Measurements from ENCODE around the gene CASZ1.

Gene CASZ1

DNA sequence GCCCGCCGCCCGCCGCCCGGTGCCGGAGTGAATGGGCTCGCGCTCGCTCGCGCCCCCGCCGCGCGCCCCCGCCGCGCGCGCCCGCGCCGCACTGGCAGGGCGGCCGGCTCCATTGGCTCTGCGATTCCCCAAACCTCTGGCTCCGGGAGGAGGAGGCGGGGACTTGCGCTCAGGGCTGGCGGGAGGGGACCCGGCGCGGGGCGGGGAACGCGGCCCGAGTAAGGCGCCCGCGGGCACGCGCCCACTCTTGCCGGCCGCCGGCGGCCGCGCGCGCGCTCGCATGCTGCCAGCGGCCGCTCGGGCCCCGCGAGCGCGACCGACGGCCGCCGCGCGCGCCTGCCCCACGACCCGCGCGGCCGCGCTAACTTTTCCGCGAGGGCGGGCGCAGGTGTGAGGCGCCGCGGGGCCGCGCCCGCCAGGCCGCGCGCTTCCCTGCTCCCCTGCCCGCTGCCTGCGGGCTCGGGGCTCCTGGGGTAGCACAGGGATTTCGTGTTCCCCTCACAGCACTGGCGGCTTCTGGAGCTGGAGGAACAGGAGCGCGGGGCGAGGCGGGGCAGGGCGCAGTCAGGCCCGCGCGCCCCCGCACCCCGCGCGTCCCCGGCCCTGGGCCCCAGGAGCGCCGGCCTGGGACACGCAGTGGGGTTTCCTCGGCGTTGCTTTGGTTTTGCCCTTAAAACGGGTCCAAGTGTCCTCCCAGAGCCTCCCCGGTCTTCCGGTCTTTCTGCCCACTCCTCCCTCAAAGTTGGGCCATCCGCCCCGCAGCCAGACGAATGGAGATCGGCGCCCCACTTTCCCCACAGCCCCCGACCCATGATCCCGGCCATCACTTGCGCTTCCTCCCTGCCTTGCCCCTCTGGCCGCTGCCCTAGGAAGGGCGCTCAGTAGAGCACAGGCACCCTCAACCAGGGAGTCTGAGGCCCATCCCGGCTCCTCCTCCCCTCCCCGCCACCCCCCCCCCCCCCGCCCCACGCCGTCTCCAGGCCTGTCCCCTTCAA, 101.5 kb downstream of the CASZ1 start:
- FAIRE-seq (peak; percentile 63), DNase-seq (ENCODE audit: extremely low spot score, insufficient read length, low read depth) (peak; percentile 86)

DNA sequence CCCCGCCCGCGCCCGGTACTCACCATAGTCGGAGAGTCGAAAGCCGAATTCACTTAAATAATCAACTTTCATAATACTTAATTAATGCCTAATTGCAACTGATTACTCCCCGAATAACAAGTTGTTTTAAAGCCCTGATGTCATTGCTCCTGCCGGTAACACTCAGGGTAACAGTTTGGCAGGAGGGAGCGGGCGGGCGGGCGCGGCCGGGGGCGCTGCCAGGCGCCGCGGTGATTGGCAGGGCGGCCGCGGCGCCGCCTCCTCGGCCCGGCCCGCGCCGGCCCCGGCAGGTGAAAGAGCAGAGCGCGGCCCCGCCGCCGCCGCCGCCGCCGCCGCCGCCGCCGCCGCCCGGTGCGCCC, 102.2 kb downstream of the CASZ1 start:
- DNase-seq (ENCODE audit: extremely low spot score, insufficient read length, low read depth) (peak; percentile 75), FAIRE-seq (no peak)

DNA sequence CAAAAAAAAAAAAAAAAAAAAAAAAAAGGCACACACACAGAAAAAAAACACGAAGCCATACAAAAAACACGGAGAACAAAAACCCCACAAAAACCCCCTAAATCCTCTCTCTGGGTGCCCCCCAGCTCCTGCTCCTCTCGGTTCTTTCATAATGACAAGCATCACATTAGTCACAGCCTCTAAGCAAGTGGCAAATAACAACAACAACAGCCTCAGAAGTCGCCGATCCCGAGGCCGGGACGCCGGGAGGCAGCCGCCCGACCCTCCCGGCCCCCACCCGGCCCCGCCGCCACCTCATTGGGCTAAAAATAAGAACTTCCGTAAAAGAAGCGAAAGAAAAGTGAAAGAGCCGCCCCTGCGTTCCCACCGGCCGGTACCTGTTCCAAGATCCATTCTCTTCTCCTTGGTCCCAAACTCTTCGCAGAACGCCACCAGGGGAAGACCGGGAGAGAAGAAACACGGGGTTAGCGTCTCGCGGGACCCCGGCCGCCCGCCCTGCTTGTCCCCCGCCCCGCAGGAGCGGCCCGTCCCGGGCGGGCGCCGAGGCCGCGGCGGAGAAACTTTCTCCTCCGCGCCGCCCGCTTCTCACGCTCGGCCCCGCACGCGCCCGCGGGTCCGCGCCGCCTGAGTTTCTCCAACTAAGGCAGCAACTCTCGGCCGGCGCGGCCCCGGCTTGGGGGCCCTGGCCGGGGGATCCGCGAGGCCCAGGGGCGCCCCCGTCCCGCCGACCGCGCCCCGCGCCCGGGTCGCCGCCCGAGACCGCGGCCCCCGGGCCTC, 102.8 kb downstream of the CASZ1 start:
- peak; percentile 50 for FAIRE-seq
- DNase-seq (ENCODE audit: extremely low spot score, insufficient read length, low read depth) = peak; percentile 40

DNA sequence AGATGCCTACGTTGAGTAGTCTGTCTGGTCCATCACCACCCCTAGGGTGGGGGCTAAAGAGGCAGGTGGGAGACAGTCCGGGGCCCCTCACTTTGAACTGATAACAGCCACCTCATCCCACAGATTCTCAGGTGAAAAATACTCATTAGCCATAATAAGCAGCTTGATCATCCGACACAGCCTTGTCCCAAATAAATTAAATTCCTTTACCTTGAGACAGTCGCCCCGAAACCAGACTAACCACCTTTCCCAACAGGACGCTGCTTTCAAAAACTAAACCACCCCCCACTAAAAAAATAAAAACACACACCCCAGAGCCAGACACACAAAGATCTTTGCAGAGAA, 103.3 kb downstream of the CASZ1 start:
- no peak for DNase-seq (ENCODE audit: extremely low spot score, insufficient read length, low read depth)
- no peak for FAIRE-seq

DNA sequence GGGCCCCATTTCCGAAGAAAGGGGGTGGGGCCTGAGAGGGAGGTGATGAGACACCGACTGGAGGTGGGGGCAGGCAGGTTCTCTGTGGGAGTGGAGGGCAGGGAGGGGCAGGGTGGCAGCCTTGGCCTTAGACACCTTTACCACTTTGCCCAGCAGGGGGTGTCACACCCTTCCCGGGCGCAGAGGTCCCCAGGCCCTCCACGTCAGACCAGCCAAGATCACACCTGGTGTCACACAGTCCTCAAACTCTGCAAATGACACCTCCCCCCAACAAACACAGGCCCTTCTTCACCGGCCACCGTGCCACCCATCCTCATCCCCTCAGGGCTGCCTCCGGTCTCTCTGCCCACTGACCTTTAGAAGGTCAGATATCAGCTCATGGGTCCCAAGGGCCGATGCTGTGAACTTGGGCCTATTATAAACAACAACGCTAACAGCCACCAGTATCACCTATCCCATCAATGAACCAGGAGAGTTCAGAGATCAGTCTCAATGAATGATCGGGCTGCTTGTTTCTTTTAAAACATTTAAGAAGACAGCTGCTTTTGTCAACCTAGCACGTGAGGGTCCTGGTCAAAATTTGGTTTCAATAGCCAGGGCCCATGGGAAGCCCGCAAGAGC, 103.9 kb downstream of the CASZ1 start:
- FAIRE-seq (peak; percentile 81), DNase-seq (ENCODE audit: extremely low spot score, insufficient read length, low read depth) (peak; percentile 63)

DNA sequence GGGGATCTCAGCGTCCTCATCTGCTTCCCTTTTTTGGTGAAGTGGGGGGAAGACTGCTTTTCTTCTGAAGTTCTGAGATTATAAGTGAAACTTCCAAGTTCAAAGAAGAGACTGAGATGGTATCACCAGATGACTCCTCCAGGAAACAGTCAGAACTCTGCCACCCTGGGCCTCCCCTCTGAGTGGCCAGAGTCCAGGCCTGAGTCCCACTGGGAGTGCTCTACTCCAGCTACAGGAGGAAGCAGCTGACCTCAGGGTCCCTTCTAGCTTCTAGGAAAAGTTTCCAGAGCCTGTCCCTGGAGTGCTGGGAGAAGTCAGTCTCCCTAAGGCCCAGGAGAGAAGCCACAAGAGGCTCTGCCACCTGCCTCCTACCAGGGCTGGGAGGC, 104.7 kb downstream of the CASZ1 start:
- no peak for FAIRE-seq
- no peak for DNase-seq (ENCODE audit: extremely low spot score, insufficient read length, low read depth)

DNA sequence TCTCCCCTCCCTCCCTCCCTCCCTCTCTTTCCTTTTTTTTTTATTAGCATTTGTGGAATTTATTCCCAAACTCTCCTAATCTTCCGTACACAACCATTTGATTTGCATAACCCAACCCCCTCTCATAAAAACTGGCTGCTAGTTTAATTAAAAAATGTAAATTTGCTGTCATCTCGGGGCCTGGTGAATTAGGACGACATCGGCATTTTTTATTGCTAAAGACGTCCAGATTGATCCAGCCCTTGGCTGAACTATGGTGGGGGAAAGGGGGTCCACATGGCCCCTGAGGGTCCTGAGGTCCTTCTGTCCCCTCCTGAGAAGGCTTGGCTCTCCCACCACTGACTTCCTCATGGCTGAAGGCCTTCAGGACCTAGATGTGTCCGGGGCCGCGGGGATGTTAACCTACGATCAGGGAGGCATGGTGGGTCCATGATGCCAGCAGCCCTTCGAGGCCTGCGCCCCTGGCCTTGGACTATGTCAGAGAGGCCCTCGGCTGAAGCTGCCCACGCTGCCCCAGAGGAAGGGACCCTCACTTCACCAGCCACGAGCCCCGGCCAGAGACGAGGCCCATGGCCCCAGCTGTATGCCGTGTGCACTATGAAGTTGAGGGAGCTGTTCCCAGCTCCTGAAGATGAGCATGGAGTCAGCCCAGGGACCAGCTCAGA, 105.2 kb downstream of the CASZ1 start:
- FAIRE-seq (no peak), DNase-seq (ENCODE audit: extremely low spot score, insufficient read length, low read depth) (no peak)

DNA sequence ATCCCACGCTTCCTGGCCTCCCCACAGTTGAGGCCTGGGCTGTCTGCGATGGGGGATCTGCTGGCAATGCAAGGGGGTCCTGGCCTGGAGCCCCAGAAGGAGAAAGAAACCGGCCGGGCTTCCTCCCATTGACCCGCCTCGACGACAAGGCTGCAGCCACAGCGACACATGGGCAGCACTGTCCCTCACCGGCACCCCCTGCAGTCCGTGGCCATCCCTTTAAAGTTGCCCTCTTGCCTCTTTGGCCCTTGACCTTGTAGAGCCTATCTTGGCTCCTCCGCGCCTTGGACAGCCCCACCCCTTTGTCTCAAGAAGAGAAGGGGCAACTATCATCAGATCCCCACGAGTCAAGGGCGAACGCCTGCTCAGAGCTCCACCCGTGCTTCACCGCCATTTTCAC, 106.0 kb downstream of the CASZ1 start:
- FAIRE-seq (no peak), DNase-seq (ENCODE audit: extremely low spot score, insufficient read length, low read depth) (no peak)

DNA sequence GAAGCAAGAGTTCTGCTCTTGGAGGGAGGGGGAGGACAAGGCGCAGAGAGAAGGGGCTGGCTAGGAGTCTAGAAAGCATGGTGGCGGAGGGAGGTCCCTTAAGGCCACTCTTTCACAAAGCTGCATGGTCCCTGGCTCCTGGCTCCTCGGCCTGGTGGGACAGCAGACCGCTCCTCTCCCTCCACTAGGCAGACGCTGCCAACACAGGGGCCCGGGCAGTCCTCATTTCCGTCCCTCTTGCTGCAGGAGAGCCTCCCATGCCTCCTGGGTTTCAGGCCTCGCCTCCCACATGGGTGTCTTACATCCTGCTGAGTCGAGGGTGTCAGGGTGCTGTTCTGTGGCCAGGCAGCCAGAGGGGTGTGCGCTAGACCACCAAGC, 108.0 kb downstream of the CASZ1 start:
- no peak for DNase-seq (ENCODE audit: extremely low spot score, insufficient read length, low read depth)
- FAIRE-seq = no peak

DNA sequence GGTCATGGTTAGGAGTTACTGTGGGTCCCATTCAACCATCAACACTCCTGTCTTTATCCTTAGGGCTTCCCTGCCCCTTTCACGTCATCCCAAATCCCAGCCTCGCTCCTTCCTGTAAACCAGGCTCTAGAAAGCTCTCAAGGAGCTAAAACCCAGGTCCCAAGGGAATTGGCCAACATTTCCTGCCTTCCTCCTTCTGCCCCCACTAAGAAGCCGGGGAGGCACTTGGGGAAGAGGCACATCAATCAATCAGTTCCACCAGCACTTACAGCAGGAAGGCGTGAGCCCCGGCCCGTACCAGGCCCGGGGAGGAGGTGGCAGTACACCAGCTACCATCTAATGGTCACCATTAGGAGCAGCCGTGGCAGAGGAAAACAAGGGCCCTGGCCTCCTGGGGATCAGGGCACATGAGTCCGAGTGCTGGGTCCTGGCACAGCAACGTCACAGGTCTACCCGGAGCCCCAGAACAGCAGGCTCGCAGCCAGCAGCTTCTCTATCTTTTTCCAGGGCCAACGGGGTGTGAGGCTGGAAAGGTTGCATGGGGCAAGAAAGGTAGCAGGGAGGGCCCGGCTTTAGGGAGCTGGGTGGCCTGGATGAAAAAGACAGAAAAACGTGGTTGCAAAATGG, 108.6 kb downstream of the CASZ1 start:
- DNase-seq (ENCODE audit: extremely low spot score, insufficient read length, low read depth) (no peak), FAIRE-seq (no peak)

DNA sequence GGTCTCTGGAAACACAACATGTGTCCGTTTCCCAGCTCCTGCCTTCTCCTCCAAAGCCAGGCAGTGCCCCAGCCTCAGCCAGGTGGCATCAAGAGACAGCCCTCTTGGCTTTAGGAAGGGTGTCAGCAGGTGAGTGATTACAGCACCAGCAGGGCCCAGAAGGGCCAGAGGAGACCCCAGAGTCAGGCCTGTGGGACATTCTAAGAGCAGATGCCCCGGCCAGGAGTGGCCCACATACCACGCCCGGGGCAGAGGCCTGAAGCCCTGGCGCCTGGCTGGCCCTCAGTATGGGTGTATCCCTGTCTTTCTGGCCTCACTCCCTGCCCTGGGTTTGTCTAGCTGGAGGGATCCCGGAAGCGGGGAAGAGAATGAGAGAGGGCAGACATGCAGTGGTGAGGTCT, 109.2 kb downstream of the CASZ1 start:
- no peak for FAIRE-seq

DNA sequence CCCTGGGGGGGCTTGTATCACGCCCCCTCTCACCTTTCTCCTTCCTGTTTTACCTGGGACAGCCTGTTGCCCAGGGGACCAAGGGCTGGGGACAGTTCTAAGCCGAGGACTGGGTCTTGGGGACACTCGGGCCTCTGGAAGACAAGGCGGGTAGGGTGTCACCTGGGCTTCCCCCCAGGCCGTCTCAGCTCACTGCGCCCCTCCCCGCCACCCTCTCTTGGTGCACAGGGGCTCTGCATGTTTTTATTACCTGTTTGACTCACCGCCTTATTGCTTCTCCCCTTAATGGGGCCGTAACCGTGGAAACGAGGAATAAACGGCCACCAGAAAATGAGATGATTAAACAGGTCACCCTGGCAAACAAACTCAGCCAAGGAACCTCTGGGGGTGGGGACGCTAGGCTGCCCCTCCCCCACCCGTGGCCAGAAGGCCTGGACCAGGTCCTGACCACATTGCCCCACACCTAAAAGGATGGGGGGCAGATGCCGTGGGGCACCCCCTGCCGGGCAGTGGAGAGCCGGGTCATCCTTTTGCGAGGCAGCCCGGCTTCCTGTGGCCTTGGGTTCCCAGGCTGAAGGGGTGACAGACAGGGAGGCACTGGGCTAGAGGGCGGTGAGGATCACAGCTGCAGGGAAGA, 109.9 kb downstream of the CASZ1 start:
- no peak for FAIRE-seq
- no peak for DNase-seq (ENCODE audit: extremely low spot score, insufficient read length, low read depth)

More for the DNA sequence above, 109.2 kb downstream of the CASZ1 start:
- no peak for DNase-seq (ENCODE audit: extremely low spot score, insufficient read length, low read depth)

DNA sequence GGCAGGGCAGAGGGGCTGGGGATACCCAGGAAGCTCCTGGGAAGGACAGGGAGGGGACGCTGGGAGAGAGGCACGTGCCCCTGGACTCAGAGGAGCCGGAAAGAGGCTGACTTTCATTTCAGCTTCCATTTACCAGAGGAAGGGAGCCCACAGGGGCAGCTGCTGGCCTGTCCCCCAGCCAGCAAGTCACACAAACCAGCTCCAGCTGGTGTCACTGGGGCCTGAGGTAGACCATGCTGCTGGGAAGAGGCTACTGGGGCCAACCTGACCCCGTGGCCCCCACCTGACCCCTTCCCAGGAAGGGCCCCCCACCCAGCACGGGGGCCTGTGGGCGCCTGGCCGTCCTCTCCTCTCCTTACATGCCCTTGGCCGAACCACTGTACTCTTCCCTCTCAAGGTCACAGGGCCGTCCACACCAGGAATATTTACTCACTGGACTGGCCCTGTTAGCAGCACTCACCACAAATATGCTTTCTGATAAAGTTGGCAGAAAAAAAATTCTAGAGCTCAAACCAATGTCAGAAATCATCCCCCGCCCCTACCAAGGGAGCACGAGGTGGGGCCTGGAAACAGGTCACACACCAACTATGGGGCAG, 110.5 kb downstream of the CASZ1 start:
- no peak for FAIRE-seq
- no peak for DNase-seq (ENCODE audit: extremely low spot score, insufficient read length, low read depth)

DNA sequence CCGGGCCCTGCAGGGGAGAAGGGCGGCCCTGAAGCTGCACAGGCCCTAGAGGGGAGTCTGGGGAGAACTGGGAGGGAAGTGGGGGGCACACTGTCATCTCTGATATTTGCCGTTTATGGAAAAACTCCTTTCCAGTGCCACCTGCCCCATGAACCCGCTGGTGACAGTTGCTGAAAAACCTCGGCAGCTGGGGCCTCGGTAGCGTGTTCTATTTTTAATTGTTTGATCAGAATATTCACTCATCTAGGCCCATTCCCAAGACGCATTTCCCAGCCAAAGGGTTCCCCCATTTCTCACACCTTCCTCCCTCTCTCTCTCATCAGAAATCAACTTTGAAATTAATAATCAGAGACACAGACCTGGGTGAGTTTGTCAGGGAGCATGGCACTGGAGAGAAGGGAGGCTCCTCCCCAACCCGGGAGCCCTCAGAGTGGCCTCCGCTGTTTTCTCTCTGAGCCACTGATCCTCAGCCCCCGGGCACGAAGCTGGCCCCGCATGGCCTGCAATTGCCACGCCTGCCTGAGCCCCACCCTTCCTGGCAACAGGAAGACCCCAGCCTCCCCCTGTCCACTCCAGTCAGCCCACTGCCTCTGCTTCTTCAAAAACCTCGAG, 111.1 kb downstream of the CASZ1 start:
- DNase-seq (ENCODE audit: extremely low spot score, insufficient read length, low read depth) = no peak
- no peak for FAIRE-seq

DNA sequence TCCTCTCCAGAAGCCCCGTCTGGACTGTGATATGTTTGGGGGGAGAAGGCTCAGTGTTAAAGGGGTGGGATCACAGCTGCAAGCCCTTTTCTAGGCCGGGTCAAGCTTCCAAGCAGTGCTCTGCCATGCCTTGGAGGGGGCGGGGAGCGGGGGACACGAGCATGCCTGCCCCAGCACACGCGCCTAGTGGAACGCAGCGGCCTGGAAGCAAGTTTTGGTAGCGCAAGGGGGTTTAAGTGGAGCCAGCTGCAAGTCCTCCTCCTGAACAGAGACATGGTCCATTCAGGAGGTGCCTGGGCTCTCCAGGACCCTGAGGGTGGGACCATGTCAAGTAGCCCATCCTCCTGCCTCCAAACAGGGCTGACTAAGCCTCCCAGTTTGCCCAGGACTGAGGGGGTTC, 112.2 kb downstream of the CASZ1 start:
- no peak for FAIRE-seq
- DNase-seq (ENCODE audit: extremely low spot score, insufficient read length, low read depth) = no peak

DNA sequence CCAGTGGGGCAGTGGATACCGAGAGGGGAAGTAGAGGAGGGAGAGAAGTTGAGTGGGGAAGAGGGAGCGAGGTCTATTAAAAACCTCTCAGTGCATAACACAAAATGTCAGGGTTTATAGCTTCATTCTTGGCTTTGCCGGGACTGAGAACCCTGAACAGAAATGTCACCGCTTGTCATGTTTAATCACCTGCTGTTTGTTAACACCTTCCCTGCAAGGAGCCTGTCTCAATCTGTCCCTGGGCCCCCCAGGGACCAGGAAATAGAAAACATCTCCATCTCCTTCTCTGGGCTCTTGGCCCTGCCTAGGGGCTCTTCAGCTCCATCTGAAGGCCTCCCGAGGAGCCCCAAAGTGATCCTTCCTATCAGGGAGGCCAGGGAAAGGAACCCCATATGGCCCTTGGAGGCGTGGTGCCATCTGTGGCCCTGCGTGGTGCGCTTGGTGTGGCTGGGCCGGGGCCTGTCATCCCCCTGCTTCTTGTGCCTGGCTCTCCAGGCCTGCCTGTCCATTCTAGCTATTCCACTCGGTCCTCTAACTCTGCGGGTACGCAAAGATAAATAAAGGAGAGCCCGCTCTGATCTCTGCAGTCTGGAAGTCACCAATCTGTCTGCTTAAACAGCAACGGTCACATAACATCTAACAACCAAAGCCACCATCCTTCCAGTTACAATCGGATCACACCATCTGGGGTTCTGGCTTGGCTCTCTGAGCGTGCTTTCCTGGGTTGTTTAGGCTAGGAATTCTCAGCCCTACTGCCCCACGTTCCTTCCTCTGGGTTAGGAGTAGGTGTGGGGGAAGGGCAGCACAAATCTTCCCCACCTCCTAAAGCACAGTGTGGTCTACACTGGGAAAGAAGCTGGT, 113.8 kb downstream of the CASZ1 start:
- DNase-seq (ENCODE audit: extremely low spot score, insufficient read length, low read depth) (no peak), FAIRE-seq (no peak)

DNA sequence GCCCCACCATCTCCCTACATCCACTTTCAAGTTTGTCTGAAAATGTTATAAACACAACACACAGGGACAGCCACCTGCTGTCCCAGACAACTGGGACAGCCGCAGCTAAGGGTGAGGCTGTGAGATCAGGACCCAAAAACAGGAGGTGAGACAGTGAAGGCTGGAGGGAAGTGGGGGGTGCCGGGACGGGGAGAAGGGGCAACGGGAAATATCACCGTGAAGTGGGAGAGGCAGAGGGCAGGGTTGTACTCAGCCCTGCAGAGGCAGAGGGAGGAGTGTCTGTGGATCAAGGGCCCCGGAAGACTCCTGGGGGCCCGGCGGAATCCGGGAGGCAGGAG, 114.4 kb downstream of the CASZ1 start:
- no peak for FAIRE-seq

More for the DNA sequence above, 114.4 kb downstream of the CASZ1 start:
- no peak for DNase-seq (ENCODE audit: extremely low spot score, insufficient read length, low read depth)

Measured in GM18507 (cell line).